OCI-M2 (cell line): ENCODE measurements around the gene PLA2G4F.

Experiments
- DNase-seq: peaks from one replicate; lab custom pipeline; 2025; ENCODE audit not compliant: unreplicated experiment; lab: John Stamatoyannopoulos, UW

Gene PLA2G4F

DNA sequence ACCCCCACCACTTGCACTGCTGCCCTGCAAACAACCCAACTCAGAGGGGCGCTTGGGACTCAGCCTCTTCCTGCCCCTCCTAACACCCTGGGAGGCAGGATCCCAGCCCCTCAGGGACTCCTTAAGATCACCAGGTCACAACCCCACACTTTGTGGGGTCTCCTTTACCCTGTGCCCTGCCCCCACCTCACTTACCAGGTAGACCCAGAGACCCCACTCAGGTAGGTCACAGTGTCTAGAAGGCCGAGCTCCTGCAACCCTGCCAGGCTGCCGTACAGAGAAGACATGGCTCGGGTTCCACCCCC, 9.1 kb downstream of the PLA2G4F start:
- no peak for DNase-seq

DNA sequence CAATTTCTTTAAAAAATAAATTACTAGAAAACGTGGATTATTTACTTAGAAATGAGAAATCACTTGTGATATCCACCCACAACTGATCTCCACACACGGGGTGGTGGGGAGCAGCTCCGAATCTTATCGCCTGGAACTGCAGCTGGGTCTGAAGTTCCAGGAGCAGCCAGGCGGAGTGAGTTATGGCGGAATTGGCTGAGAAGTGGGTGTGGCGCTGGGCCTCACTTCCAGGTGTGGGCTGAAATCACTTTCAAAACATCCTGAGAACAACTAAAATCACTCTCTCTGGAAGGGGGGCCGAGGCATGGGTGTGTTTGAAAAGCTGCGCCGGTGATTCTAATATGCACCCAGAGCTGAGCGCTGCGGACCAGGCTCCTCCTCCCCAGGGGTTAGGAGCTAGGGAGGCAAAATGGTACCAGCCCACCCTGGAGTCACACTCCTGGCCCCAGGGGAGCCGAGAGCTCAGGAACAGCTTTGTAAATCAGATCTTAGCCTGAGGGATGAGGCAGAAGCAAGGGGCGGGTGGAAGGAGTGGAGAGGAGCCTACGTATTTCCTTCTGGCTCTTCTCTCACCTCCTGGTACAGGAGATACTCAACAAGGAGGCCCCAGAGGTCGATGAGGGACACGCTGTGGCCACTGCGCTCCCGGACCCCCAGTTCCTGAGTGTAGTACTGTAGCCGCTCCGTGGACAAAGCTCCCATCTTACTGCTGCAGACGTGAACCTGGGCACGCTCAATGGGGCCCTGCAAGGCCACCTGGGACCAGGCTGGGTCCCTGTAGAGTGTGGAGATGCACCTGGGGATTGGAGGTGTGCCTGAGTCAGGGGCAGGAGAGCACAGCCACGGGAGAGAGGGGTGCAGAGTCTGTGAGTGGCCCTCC, 9.6 kb downstream of the PLA2G4F start:
- DNase-seq: no peak

- DNase-seq: no peak
Observed at GRCh38 chr15:42145546-42146455, 10.6 kb downstream of the PLA2G4F start.

DNA sequence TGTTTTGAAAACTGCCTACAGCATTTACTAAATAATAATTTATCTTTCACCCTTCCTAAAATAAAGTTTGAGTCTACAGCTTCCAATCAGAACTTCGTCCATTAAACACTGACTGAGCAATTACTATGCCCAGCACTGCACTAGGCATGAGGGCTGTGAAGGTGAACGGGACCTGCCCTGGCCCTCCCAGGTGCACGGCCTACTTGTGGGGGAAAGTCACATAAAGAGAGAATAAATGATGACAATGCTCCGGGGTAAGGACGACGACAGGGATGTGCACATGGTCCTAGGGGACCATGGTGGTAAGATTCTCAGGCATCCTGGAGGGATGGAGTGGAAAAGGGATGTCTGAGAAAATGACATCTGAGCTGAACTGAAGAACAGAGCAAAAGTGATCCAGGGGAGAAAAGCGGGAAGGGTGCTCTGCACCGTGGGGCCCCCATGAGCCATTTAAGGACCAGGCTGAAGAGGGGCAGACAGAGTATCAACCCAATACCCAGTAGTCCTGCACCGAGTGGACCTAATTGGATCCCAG, 11.5 kb downstream of the PLA2G4F start:
- DNase-seq: no peak

- DNase-seq: no peak
Observed at GRCh38 chr15:42143866-42144625, 12.4 kb downstream of the PLA2G4F start.

DNA sequence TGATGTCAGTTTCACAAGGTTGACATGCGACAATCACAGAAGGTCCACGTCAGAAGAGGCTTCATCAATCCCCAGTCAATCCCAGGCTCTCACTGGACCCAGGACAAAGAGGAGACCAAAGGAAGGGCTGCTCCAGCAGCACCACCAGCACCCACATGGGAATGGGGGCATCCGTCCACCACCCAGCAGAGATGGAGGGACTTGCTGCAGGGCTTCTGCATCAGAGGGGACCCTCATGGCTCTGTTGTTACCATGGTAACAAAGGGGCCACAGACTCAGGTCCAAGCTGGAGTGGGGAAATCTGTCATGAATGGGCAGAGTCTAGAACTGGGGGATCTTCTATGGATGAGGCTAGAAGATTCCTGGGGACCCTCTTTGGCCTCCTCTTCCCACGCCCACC, 13.1 kb downstream of the PLA2G4F start:
- DNase-seq: no peak

GRCh38 chr15:42141795-42142667, 14.4 kb downstream of the PLA2G4F start:
- DNase-seq: no peak

GRCh38 chr15:42141246-42141645, 15.2 kb downstream of the PLA2G4F start:
- DNase-seq: no peak

GRCh38 chr15:42140383-42141070, 15.9 kb downstream of the PLA2G4F start:
- DNase-seq: no peak

GRCh38 chr15:42139596-42139995, 16.8 kb downstream of the PLA2G4F start:
- DNase-seq: no peak

DNA sequence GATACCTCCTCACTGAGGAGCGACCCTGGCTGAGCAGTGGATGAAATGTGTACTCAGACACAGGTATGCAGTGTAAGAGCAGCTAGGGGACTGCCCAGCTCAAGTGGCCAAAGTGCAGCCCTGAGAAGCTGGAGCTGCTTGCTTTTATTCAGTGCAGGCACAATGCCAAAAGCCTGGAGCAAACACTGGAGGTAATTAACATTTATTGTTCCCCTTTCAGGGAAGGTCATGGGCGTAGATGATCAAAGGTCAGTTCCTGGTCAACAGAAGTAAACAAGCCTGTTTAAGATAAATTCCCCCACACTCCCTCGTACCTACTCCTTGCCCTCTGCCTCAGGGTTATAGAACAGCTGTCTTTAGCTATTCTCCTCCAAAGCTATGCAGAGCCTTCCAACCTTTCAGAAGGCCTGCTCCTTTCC, 17.5 kb downstream of the PLA2G4F start:
- DNase-seq: no peak

DNA sequence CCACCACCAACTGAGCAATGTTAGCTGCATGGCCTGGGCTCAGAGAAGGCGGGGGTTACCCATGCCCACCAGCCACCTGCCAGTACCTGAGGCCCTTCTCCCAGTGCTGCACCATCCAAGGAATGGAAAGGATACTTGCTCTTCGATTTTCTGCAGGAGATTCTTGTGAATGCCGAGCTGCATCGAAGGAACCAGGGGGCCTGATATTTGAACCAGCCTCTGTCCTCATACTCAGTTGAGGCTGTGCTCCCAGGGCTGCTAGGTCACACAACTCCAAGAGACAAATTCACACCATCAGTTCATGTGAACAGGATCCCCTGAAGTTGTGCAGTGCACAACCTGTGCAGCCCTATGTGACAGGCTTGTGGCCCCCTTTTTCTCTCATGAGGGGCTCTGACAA, 18.0 kb downstream of the PLA2G4F start:
- DNase-seq: no peak

DNA sequence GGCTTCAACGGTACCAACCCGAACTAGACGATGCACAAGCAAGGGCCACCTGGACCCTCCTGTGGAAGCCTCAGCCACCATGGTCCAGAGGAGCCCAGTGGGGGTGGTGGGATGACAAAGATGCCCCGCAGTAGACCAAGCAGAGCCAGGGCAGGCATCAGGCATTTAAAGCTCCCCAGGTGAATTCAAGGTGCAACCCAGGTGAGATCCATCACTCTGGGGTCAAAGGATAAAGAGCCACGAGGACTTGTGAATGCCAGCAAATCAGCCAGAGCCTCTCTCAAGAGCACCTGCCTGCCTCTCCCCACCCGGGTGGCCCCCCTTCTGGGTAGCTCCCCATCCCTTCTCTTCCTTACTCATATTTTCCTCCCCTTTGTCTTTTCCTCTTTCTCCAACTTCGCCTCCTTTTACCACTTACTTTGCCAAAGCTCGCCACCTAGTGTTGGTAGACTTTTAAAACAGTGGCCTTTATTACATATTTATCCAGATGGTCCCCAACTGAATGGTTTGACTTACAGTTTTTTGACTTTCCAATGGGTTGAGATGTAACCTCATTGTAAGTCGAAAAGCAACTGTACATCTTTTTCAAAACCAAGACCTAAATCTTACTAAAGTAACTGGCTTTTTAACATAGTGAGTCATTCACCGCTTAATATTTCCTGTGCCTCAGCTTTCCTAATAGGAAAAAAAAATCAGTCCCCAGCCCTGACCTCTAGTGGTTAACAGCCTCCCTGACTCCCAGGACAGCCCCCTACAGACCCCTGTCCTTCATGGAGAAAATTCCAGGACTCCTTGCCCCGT, 18.8 kb downstream of the PLA2G4F start:
- no peak for DNase-seq

DNA sequence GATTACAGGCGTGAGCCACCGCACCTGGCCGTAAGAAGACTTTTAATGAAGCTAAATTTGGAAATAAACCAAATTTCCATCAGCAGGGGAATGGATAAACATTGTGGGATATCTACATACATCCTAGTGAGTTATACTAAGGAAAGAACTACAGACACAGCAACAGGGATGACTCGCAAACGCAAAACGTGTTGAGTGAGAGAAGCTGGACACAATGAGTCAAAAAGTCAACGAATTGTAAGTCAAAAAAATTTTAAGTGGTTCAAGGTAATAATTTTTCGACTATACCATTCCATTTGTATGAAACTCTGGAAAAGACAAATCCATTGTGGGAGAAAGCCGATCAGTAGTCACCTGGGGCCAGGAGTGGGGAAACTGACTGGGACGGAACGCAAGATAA, 19.9 kb downstream of the PLA2G4F start:
- no peak for DNase-seq

- DNase-seq: no peak
Observed at GRCh38 chr15:42135351-42135750, 21.1 kb downstream of the PLA2G4F start.

DNA sequence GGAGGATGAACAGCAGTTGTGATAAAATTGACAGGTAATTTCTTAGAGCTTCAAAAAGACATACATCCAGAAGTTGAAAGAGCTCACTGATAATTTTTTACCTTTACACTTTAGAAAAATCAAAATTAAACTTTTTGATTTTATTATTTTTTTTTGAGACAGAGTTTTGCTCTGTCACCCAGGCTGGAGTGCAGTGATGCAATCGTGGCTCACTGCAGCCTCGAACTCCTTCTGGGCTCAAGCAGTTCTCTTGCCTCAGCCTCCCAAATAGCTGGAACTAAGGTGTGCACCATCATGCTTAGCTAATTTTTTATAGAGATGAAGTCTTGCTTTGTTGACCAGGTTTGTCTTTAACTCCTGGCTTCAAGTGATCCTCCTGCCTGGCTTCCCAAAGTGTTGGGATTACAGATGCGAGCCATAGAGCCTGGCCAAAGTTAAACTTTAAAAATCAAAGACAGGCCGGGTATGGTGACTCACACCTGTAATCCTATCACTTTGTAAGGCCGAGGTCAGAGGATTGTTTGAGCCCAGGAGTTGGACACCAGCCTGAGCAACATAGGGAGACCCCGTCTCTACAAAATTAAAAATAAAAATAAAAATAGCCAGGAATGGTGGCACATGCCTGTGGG, 21.7 kb downstream of the PLA2G4F start:
- no peak for DNase-seq

- DNase-seq: no peak
Observed at GRCh38 chr15:42133886-42134502, 22.4 kb downstream of the PLA2G4F start.

DNA sequence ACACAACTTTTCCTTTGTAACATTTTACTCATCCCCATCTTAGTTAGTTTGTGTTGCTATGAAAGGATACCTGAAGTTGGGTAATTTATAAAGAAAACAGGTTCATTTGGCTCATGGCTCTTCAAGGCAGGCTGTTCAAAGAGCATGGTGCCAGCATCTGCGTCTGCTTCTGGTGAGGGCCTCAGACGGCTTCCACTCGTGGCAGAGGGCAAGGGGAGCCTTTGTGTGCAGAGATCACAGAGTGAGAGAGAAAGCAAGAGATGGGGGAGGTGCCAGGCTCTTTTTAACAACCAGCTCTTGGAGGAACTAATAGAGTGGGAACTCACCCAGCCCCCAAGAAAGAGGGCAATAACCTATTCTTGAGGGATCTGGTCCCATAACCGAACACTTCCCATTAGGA, 23.1 kb downstream of the PLA2G4F start:
- no peak for DNase-seq
